K562 (cell line): Measurements from ENCODE around the gene UBASH3B.

Experiments used
- HNRNPK ChIP-seq: fragments of 200-400 bp; formaldehyde crosslinking; IDR thresholded peaks from one replicate; pipeline ENCODE4 v1.6.1; 2018; ENCODE audit warnings: mild to moderate bottlenecking, low read depth, low read length; ENCODE audit not compliant: poor library complexity, severe bottlenecking
- POLR2A ChIP-seq: fragments of 450-650 bp; conservative IDR thresholded peaks from 2 replicates; pipeline ENCODE4 v1.6.1; 2016
- RCOR1 ChIP-seq, 2 experiments: IDR thresholded peaks; 2 replicates each; pipeline ENCODE4 v1.6.1; 2012; ENCODE audit warnings: low read depth in 2 of 2, low read length in 2 of 2, borderline replicate concordance in 1 of 2, improper control_type of control experiment in 1 of 2
- ZNF778 ChIP-seq: fragments of 450-650 bp; formaldehyde crosslinking; IDR thresholded peaks from 2 replicates; pipeline ENCODE4 v1.4.0; 2020; ENCODE audit warnings: mild to moderate bottlenecking, moderate library complexity
- TF ChIP-seq, protein P1 (sequence below), 2 experiments: fragments of 450-650 bp; IDR thresholded peaks; 2 replicates each; pipeline ENCODE4 v1.6.1; 2016
- TF ChIP-seq, protein P2 (sequence below): sonication (generic); formaldehyde crosslinking; IDR thresholded peaks from 2 replicates; pipeline ENCODE4 v1.8.1; 2023; ENCODE audit warnings: mild to moderate bottlenecking, missing genetic modification reagents

DNA sequence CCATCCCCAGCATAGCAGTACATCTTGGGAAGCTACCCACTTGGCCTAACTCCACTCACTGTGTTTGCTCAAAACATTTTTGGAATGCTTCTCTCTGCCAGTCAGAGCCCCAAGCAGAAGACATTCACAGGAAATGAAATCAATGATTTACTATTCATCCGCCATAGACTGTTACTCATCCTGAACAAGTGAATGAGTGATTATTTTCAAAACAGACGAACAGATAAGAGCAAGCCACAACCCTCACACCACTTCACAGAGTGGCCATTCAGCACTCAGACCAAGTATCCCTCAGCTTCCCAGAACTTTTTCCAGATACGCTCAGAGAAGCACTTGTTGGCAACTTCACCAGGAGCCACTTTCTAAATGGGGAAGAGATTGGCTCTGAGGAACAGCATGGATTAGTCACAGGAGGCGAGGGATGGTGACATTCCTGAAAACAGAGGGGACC, 13.0 kb upstream of the UBASH3B start:
- no peak for TF ChIP-seq HNRNPK
- TF ChIP-seq, protein P1, sequence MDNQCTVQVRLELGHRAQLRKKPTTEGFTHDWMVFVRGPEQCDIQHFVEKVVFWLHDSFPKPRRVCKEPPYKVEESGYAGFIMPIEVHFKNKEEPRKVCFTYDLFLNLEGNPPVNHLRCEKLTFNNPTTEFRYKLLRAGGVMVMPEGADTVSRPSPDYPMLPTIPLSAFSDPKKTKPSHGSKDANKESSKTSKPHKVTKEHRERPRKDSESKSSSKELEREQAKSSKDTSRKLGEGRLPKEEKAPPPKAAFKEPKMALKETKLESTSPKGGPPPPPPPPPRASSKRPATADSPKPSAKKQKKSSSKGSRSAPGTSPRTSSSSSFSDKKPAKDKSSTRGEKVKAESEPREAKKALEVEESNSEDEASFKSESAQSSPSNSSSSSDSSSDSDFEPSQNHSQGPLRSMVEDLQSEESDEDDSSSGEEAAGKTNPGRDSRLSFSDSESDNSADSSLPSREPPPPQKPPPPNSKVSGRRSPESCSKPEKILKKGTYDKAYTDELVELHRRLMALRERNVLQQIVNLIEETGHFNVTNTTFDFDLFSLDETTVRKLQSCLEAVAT (IDR thresholded peaks at IDR 0.05), result no peak
- TF ChIP-seq POLR2A, result no peak
- TF ChIP-seq RCOR1 (IDR thresholded peaks at IDR 0.05; ENCODE audit: borderline replicate concordance in 1 of 2, low read depth in 2 of 2, low read length in 2 of 2), result no peak
- TF ChIP-seq, protein P2, sequence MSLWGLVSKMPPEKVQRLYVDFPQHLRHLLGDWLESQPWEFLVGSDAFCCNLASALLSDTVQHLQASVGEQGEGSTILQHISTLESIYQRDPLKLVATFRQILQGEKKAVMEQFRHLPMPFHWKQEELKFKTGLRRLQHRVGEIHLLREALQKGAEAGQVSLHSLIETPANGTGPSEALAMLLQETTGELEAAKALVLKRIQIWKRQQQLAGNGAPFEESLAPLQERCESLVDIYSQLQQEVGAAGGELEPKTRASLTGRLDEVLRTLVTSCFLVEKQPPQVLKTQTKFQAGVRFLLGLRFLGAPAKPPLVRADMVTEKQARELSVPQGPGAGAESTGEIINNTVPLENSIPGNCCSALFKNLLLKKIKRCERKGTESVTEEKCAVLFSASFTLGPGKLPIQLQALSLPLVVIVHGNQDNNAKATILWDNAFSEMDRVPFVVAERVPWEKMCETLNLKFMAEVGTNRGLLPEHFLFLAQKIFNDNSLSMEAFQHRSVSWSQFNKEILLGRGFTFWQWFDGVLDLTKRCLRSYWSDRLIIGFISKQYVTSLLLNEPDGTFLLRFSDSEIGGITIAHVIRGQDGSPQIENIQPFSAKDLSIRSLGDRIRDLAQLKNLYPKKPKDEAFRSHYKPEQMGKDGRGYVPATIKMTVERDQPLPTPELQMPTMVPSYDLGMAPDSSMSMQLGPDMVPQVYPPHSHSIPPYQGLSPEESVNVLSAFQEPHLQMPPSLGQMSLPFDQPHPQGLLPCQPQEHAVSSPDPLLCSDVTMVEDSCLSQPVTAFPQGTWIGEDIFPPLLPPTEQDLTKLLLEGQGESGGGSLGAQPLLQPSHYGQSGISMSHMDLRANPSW (CRISPR knock-in tag), result no peak
- no peak for TF ChIP-seq ZNF778 (CRISPR knock-in tag)
